T-helper 1 cell treated with Interleukin-12 subunit alpha and Interleukin-12 subunit beta and Interleukin-4 antibody, amounts not matched to agents 30 μg/mL and 1 μg/mL, for 36 hours (primary cell): Measurements from ENCODE around the gene ASB5.
"Not testable (repeated sequence)": the region's sequence is repeated elsewhere in the genome, so short reads cannot be mapped to it uniquely, and the experiment has no call there.

ENCODE experiments used
- H3K27ac Mint-ChIP-seq: one replicate; pipeline ENCODE4 v1.8.0; 2021; ENCODE audit warnings: mild to moderate bottlenecking, mixed read lengths
- H3K27me3 Mint-ChIP-seq: one replicate; pipeline ENCODE4 v1.8.0; 2021; ENCODE audit warnings: low read depth, mixed read lengths
- H3K36me3 Mint-ChIP-seq: one replicate; pipeline ENCODE4 v1.8.0; 2021; ENCODE audit warnings: low read depth, mixed read lengths
- H3K4me1 Mint-ChIP-seq: one replicate; pipeline ENCODE4 v1.8.0; 2021; ENCODE audit warnings: low read depth, mixed read lengths
- H3K4me3 Mint-ChIP-seq: one replicate; pipeline ENCODE4 v1.8.0; 2021; ENCODE audit warnings: mild to moderate bottlenecking, moderate library complexity, mixed read lengths
- H3K9me3 Mint-ChIP-seq: one replicate; pipeline ENCODE4 v1.8.0; 2021; ENCODE audit warnings: mixed read lengths

The ASB5 gene

GRCh38 chr4:176292920-176293319 is 23.9 kb upstream of the ASB5 start:
- Mint-ChIP-seq H3K27me3 (peaks cover 4% of the 10 kb centered on the region), H3K4me1 (no peaks in the 10 kb centered on the region), H3K9me3 (no peaks in the 10 kb centered on the region), H3K36me3 (no peaks in the 10 kb centered on the region), H3K27ac (no peak overlapping the region), H3K4me3 (no peak overlapping the region)

DNA sequence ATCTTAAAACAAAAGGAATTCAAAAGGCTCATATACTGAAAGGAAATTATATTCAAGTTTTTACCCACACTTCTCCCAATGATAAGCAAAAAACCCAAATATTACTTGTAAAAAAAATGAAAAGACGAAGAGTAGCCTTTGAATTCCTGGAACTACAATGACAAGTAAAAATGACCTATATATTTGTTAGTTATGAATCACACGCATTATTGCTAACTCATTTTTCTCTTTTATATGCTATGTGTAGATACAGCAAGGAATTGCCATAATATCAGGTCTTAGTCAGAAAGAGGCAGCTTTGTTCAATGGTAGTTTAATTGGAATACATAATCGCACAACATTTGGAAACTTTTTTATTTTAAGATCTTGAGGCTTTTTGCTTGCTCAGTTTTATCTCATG is 22.7 kb upstream of the ASB5 start:
- Mint-ChIP-seq H3K36me3 (no peaks in the 10 kb centered on the region), H3K27me3 (peaks cover 4% of the 10 kb centered on the region), H3K9me3 (no peaks in the 10 kb centered on the region), H3K27ac (no peak overlapping the region), H3K4me3 (no peak overlapping the region), H3K4me1 (no peaks in the 10 kb centered on the region)

GRCh38 chr4:176290520-176290919 is 21.5 kb upstream of the ASB5 start:
- H3K27ac Mint-ChIP-seq = no peak overlapping the region
- H3K4me1 Mint-ChIP-seq = no peaks in the 10 kb centered on the region
- no peaks in the 10 kb centered on the region for H3K9me3 Mint-ChIP-seq
- H3K4me3 Mint-ChIP-seq = no peak overlapping the region
- no peaks in the 10 kb centered on the region for H3K36me3 Mint-ChIP-seq
- H3K27me3 Mint-ChIP-seq = peaks cover 4% of the 10 kb centered on the region

DNA sequence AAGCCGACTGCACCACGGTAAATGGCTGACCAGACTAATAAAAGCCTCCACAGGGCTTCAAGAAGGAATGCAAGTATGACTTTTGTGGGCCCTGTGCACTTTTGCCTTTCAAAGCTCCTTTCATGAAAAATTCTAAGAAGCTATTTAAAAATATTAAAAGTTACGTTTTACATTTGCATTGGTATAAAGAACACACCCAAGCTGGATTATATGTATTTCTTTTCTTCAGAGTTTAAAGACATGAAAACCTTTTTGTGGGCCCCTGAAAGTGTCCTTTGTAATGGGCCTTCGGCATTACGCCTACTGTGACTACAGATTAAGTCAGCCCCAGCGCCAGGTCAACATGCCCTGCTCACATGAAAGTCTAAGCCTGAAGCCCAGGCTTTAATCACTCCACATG is 20.5 kb upstream of the ASB5 start:
- peaks cover 4% of the 10 kb centered on the region for H3K27me3 Mint-ChIP-seq
- H3K36me3 Mint-ChIP-seq = no peaks in the 10 kb centered on the region
- no peak overlapping the region for H3K27ac Mint-ChIP-seq
- no peaks in the 10 kb centered on the region for H3K9me3 Mint-ChIP-seq
- no peaks in the 10 kb centered on the region for H3K4me1 Mint-ChIP-seq
- no peak overlapping the region for H3K4me3 Mint-ChIP-seq

- Mint-ChIP-seq H3K27me3 (peaks cover 4% of the 10 kb centered on the region), H3K9me3 (no peaks in the 10 kb centered on the region), H3K4me3 (no peak overlapping the region), H3K27ac (no peak overlapping the region), H3K36me3 (no peaks in the 10 kb centered on the region), H3K4me1 (no peaks in the 10 kb centered on the region)
These were observed 19.0 kb upstream of the ASB5 start for GRCh38 chr4:176288020-176288419.

- Mint-ChIP-seq H3K27ac (no peak overlapping the region), H3K4me1 (no peaks in the 10 kb centered on the region), H3K4me3 (no peak overlapping the region), H3K36me3 (no peaks in the 10 kb centered on the region), H3K27me3 (peaks cover 4% of the 10 kb centered on the region), H3K9me3 (no peaks in the 10 kb centered on the region)
These were observed 18.5 kb upstream of the ASB5 start for GRCh38 chr4:176287546-176287945.

DNA sequence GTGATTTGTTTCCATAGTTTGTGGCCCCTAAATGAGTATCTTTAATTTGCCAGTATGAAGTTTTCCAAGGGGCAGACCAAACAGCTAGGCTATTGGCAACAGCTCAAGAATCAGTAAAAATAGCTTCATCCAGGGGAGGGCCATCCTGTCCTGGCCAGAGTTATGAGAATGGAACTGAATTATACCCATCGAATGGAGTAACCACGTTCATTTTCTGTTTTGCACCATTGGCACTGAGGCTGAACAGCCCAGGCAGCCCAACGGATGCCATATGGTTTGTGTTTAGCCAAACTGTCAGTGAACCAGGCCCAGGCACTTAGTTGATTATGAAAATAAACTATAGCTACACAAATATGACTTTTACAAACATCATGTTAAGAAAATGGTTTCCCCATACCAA is 17.7 kb upstream of the ASB5 start:
- no peak overlapping the region for H3K27ac Mint-ChIP-seq
- H3K9me3 Mint-ChIP-seq = no peaks in the 10 kb centered on the region
- no peaks in the 10 kb centered on the region for H3K36me3 Mint-ChIP-seq
- no peaks in the 10 kb centered on the region for H3K4me1 Mint-ChIP-seq
- H3K4me3 Mint-ChIP-seq = no peak overlapping the region
- H3K27me3 Mint-ChIP-seq = peaks cover 4% of the 10 kb centered on the region

DNA sequence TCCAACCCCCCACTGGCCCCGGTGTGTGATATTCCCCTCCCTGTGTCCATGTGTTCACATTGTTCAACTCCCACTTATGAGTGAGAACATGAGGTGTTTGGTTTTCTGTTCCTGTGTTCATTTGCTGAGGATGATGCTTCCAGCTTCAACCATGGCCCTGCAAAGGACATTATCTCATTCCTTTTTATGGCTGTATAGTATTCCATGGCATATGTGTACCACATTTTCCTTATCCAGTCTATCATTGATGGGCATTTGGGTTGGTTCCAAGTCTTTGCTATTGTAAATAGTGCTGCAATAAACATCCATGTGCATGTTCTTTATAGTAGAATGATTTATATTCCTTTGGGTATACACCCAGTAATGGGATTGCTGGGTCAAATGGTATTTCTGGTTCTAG is 10.5 kb upstream of the ASB5 start:
- not testable (repeated sequence) for H3K27ac Mint-ChIP-seq, H3K4me1 Mint-ChIP-seq, H3K4me3 Mint-ChIP-seq, H3K27me3 Mint-ChIP-seq, H3K9me3 Mint-ChIP-seq, H3K36me3 Mint-ChIP-seq

DNA sequence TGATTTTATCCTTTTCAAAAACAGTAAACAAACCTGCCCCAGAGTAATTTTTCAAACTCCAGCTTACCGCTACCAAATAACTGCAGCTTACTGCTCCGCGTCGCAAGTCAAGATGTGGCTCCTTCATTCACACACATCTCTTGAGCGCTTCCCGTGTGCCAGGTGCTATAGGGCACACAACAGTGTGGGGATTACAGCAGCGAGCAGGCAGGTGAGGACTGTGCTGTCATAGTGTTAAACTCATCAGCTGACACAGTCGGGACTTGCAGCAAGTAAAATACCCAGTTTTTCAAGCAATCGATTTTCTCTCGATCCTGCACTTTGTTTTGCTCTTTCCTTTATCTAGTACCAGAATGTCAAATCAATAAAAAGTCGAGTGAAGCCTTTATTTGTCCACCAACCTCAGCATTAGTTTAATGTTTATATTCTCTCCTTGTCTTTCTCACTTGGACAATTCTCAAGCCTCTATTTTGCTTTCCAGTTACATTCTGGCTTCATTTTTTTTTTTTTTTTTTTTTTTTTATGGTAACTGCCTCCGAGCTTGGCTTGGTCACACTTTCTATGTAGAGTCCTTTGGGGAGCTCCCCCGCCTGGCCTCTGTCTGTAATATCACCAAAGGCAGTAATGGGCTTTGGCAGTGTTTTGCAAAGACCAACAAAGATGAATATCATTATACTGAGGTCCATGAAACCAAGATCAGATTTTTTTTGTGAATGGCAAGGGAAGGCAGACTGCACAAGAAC is 8.3 kb upstream of the ASB5 start:
- H3K27me3 Mint-ChIP-seq = peaks cover 8% of the 10 kb centered on the region
- no peaks in the 10 kb centered on the region for H3K4me1 Mint-ChIP-seq
- no peak overlapping the region for H3K4me3 Mint-ChIP-seq
- H3K9me3 Mint-ChIP-seq = no peaks in the 10 kb centered on the region
- no peak overlapping the region for H3K27ac Mint-ChIP-seq
- H3K36me3 Mint-ChIP-seq = no peaks in the 10 kb centered on the region

DNA sequence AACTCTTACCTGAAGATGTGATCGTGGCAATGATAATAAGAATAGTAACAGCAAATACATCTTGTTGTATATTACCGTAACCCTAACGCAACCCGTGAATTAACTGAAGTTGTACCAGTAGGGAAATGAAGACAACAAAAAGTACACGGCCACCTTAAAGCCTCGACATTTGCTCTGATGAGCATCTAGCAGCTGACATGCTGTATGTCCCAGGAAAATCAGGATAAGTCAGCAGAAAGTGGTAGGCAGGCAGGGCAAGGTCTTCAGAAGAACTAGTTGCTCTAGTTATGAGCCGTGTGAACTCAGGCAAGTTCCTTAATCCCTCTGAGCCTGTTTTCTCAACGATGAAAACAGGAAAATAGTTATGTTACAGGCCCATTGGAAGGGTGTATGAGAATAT is 7.7 kb upstream of the ASB5 start:
- H3K4me3 Mint-ChIP-seq = no peak overlapping the region
- no peaks in the 10 kb centered on the region for H3K9me3 Mint-ChIP-seq
- no peaks in the 10 kb centered on the region for H3K36me3 Mint-ChIP-seq
- H3K27me3 Mint-ChIP-seq = peaks cover 8% of the 10 kb centered on the region
- no peak overlapping the region for H3K27ac Mint-ChIP-seq
- H3K4me1 Mint-ChIP-seq = no peaks in the 10 kb centered on the region

DNA sequence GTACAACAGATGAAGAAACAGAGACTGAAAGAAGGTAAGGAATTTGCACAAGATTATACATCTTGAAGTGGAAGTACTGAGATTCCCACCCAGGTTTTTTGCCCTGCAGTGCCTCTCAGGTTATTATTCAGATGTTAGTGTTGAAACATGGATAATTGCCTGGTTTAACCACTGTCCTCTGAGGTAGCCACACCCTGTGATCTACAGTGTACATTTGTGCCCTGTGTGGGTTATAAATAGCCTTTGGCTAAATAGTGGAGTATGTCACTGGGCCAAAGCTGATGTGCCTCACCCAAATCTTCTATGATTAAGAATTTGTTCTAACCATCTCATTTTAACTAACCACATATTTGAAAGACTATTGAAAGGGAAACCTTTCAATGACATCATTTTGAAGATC is 5.4 kb upstream of the ASB5 start:
- Mint-ChIP-seq H3K36me3 (no peaks in the 10 kb centered on the region), H3K4me1 (no peaks in the 10 kb centered on the region), H3K9me3 (no peaks in the 10 kb centered on the region), H3K4me3 (no peak overlapping the region), H3K27me3 (peaks cover 8% of the 10 kb centered on the region), H3K27ac (no peak overlapping the region)

DNA sequence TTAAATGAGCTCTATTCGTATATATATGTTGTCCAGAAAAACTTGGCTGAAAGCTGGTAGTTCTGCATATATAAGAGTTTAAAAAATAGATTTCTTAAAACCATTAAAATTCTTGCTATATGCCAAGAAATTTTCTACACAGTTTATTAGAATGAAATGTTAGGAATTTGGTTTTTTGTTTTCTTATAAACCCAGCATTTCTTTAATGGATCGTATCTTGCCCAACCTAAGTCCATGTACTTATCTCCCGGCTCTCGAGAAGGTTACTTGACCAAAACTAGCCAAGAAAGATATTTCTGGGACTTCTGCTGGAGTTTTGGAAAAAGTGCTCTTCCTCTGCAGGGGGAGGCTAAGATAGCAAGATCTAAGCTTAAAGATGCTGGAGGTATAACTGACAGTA is 4.7 kb upstream of the ASB5 start:
- Mint-ChIP-seq H3K27ac (no peak overlapping the region), H3K9me3 (no peaks in the 10 kb centered on the region), H3K27me3 (peaks cover 8% of the 10 kb centered on the region), H3K4me3 (no peak overlapping the region), H3K4me1 (no peaks in the 10 kb centered on the region), H3K36me3 (no peaks in the 10 kb centered on the region)

GRCh38 chr4:176272799-176273198 is 3.8 kb upstream of the ASB5 start:
- H3K27me3 Mint-ChIP-seq = peaks cover 6% of the 10 kb centered on the region
- no peaks in the 10 kb centered on the region for H3K36me3 Mint-ChIP-seq
- H3K27ac Mint-ChIP-seq = no peak overlapping the region
- H3K4me3 Mint-ChIP-seq = no peak overlapping the region
- no peaks in the 10 kb centered on the region for H3K4me1 Mint-ChIP-seq
- no peaks in the 10 kb centered on the region for H3K9me3 Mint-ChIP-seq

GRCh38 chr4:176271749-176272148 is 2.7 kb upstream of the ASB5 start:
- Mint-ChIP-seq H3K36me3 (no peaks in the 10 kb centered on the region), H3K4me1 (no peaks in the 10 kb centered on the region), H3K27me3 (no peaks in the 10 kb centered on the region), H3K4me3 (no peak overlapping the region), H3K9me3 (no peaks in the 10 kb centered on the region), H3K27ac (no peak overlapping the region)

GRCh38 chr4:176270669-176271068 is 1.6 kb upstream of the ASB5 start:
- no peak overlapping the region for H3K4me3 Mint-ChIP-seq
- H3K27ac Mint-ChIP-seq = no peak overlapping the region
- no peaks in the 10 kb centered on the region for H3K9me3 Mint-ChIP-seq
- H3K27me3 Mint-ChIP-seq = no peaks in the 10 kb centered on the region
- H3K36me3 Mint-ChIP-seq = no peaks in the 10 kb centered on the region
- no peaks in the 10 kb centered on the region for H3K4me1 Mint-ChIP-seq

DNA sequence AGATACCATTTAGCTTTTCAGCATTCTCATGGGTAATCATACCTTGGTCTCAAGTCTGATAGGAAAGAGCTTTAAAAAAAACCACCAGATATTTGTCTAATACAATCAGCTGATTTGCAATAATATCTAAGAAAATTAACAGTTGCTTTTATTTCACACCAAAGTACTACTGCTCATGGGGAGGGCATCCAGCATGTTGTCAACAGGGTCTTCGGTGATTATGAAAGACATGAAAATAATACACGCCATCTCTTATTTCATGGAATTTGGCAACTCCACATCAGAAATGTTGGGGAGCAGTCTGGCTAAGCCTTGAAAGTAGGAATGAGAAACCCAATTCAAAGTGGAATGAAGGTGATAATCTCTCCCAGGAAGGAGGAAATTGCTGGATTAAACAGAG is 3.0 kb downstream of the ASB5 start:
- no peak overlapping the region for H3K27ac Mint-ChIP-seq
- H3K4me3 Mint-ChIP-seq = no peak overlapping the region
- H3K9me3 Mint-ChIP-seq = no peaks in the 10 kb centered on the region
- H3K4me1 Mint-ChIP-seq = no peaks in the 10 kb centered on the region
- H3K27me3 Mint-ChIP-seq = no peaks in the 10 kb centered on the region
- no peaks in the 10 kb centered on the region for H3K36me3 Mint-ChIP-seq
